GM12872 (cell line): ENCODE data around the gene MED13.

Source experiments
- CTCF ChIP-seq: IDR thresholded peaks from 3 replicates; pipeline ENCODE4 v1.5.1; 2011; ENCODE audit warnings: low read depth, mild to moderate bottlenecking, low read length, moderate library complexity; ENCODE audit not compliant: insufficient read depth

The MED13 gene

GRCh38 chr17:62085511-62086408 lies 20.7 kb upstream of the MED13 start:
- no peak for TF ChIP-seq CTCF

- TF ChIP-seq CTCF = no peak
Observed at GRCh38 chr17:62084585-62084984, 19.5 kb upstream of the MED13 start.

- TF ChIP-seq CTCF = no peak
Observed at GRCh38 chr17:62083651-62084050, 18.6 kb upstream of the MED13 start.

- TF ChIP-seq CTCF = no peak
Observed at GRCh38 chr17:62080647-62081046, 15.6 kb upstream of the MED13 start.

- TF ChIP-seq CTCF = no peak
Observed at GRCh38 chr17:62078009-62078408, 12.9 kb upstream of the MED13 start.

GRCh38 chr17:62076864-62077788 lies 12.0 kb upstream of the MED13 start:
- no peak for TF ChIP-seq CTCF

- TF ChIP-seq CTCF = no peak
Observed at GRCh38 chr17:62075308-62075815, 10.3 kb upstream of the MED13 start.
